ENCODE data around the gene JAK1. TPM values are rescaled to one million over a fixed set of nuclear protein-coding genes. Genes with fewer than 3 reads are reported as not detected.

Gene JAK1
- total RNA-seq, 4 donors from 2014 or later: 121 to 241 (median 165) TPM

DNA sequence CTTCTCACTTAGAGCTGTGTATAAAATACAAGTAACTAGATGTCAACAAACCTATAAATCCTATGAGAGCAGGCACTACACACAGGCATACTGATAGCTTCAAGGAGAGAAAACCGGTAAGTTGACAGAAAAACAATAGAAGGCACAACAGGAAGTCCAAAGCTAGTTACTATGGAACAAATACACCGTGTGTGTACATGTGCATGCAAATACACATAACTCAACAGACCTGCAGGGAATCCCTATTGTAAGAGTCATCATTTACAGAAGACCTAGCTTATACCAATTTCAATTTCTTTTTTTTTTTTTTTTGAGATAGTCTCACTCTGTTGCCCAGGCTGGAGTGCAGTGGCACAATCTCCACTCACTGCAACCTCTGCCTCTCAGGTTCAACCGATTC, 26.3 kb downstream of the JAK1 start:
- H3K4me1 ChIP-seq: peaks cover 63 to 92% of the 10 kb centered on the region in 2 donors
- H3K27ac ChIP-seq: peak overlapping the region in 3 of 4 donors; percentile 10 to 83 (median 83)
- in situ Hi-C loops (cut with MboI; ENCODE audit: low sequenced_read_pairs in 4 of 4): no loop called here
- no peaks in the 10 kb centered on the region for H3K27me3 ChIP-seq
- intact Hi-C loops (cut with DNase I; ENCODE audit: low total_unique reads): no loop called here
- TF ChIP-seq POLR2A (IDR thresholded peaks at IDR 0.05): no peak
- no peak for TF ChIP-seq CTCF (IDR thresholded peaks at IDR 0.05 in 4 of 5, conservative IDR thresholded peaks at IDR 0.05 in 1 of 5)
- no peaks in the 10 kb centered on the region for H3K36me3 ChIP-seq
- ATAC-seq (no peak), DNase-seq (no peak)
- H3K9me3 ChIP-seq: no peaks in the 10 kb centered on the region
- H3K4me3 ChIP-seq: no peak overlapping the region

- H3K4me3 ChIP-seq: no peak overlapping the region
- intact Hi-C loops (cut with DNase I; ENCODE audit: low total_unique reads): no loop called here
- peak overlapping the region; percentile 81 to 87 (median 82) for H3K27ac ChIP-seq
- no peaks in the 10 kb centered on the region for H3K27me3 ChIP-seq
- no peaks in the 10 kb centered on the region for H3K9me3 ChIP-seq
- H3K4me1 ChIP-seq: peaks cover 65 to 94% of the 10 kb centered on the region in 2 donors
- no peak for DNase-seq
- no peak for ATAC-seq
- in situ Hi-C loops (cut with MboI; ENCODE audit: low sequenced_read_pairs in 4 of 4): no loop called here
- TF ChIP-seq POLR2A (IDR thresholded peaks at IDR 0.05) (no peak), CTCF (IDR thresholded peaks at IDR 0.05 in 4 of 5, conservative IDR thresholded peaks at IDR 0.05 in 1 of 5) (no peak)
- no peaks in the 10 kb centered on the region for H3K36me3 ChIP-seq
Measured at GRCh38 chr1:64938991-64939390, 27.4 kb downstream of the JAK1 start.

DNA sequence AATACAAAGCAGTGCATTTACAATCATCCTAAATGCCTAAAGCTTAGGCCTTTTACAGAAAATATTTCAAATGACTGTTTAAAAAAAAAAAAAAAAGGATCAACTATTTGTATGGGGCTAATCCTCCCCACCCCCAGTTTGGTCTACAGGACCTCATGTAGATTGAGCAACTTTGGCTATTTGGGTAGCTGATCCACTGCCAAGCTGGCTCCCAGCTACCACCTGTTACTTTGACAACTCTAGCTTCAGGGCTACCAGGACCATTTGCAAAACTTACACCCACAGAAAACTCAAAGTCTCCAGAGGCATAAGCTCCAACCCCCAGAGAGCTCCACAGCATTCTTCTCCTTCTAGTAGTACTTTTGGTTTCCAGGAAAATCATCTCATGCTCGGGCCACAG, 29.4 kb downstream of the JAK1 start:
- no peaks in the 10 kb centered on the region for H3K36me3 ChIP-seq
- no peak overlapping the region for H3K4me3 ChIP-seq
- in situ Hi-C loops (cut with MboI; ENCODE audit: low sequenced_read_pairs in 4 of 4) (no loop called here), intact Hi-C loops (cut with DNase I; ENCODE audit: low total_unique reads) (no loop called here)
- H3K9me3 ChIP-seq: no peaks in the 10 kb centered on the region
- H3K27ac ChIP-seq: peak overlapping the region; percentile 81 to 87 (median 82)
- DNase-seq (peak; percentile 64 to 90), ATAC-seq (peak; percentile 67 to 69)
- no peak for TF ChIP-seq CTCF (IDR thresholded peaks at IDR 0.05 in 4 of 5, conservative IDR thresholded peaks at IDR 0.05 in 1 of 5)
- no peaks in the 10 kb centered on the region for H3K27me3 ChIP-seq
- peaks cover 69 to 95% of the 10 kb centered on the region in 2 donors for H3K4me1 ChIP-seq

DNA sequence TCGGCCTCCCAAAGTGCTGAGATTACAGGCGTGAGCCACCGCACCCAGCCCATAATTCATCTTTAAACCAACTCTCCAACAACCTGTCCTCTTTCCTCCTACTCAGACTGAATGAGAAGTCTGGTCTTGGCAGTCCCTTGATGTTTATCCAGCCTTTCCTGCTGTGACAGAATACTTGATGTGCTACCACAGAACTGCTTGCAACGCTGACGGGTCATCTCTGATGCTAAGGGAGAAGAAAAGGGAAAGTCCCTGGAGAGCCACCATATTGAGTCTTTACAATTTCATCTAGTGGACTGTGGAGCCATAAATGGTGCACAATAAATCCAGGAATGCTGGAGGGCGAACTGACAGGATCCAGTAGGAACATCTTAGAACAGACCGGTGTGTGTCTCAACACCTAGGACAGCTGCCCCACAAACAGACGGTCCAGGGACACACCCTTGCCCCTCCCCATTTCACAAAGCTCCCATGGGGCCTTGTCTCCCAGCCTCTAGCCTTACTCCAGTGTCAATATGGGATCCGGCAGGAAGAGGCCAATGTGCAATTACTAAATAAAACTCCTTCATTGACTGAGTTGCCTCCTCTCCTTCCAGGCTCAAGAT, 30.7 kb downstream of the JAK1 start:
- peak; percentile 26 to 47 for ATAC-seq
- H3K36me3 ChIP-seq: no peaks in the 10 kb centered on the region
- no peaks in the 10 kb centered on the region for H3K27me3 ChIP-seq
- H3K27ac ChIP-seq: peak overlapping the region; percentile 81 to 87 (median 82)
- peaks cover 68 to 83% of the 10 kb centered on the region in 2 donors for H3K4me1 ChIP-seq
- peak; percentile 61 to 84 for DNase-seq
- in situ Hi-C loops (cut with MboI; ENCODE audit: low sequenced_read_pairs in 4 of 4) (no loop called here), intact Hi-C loops (cut with DNase I; ENCODE audit: low total_unique reads) (no loop called here)
- no peak overlapping the region for H3K4me3 ChIP-seq
- no peaks in the 10 kb centered on the region for H3K9me3 ChIP-seq
- TF ChIP-seq POLR2A (IDR thresholded peaks at IDR 0.05) (no peak), CTCF (IDR thresholded peaks at IDR 0.05 in 4 of 5, conservative IDR thresholded peaks at IDR 0.05 in 1 of 5) (no peak)

- ATAC-seq (no peak), DNase-seq (no peak)
- peak overlapping the region; percentile 81 to 87 (median 82) for H3K27ac ChIP-seq
- H3K9me3 ChIP-seq: no peaks in the 10 kb centered on the region
- in situ Hi-C loops (cut with MboI; ENCODE audit: low sequenced_read_pairs in 4 of 4): no loop called here
- peaks cover 68 to 75% of the 10 kb centered on the region in 2 donors for H3K4me1 ChIP-seq
- no peaks in the 10 kb centered on the region for H3K36me3 ChIP-seq
- intact Hi-C loops (cut with DNase I; ENCODE audit: low total_unique reads): loop anchor here (1.0 kb wide), 1 partner anchor 30 kb away; no protein-coding TSS in a partner anchor
- H3K27me3 ChIP-seq: no peaks in the 10 kb centered on the region
- no peak overlapping the region for H3K4me3 ChIP-seq
- TF ChIP-seq CTCF (IDR thresholded peaks at IDR 0.05 in 4 of 5, conservative IDR thresholded peaks at IDR 0.05 in 1 of 5): no peak
- TF ChIP-seq POLR2A (IDR thresholded peaks at IDR 0.05): no peak
Measured at GRCh38 chr1:64934878-64935275, 31.5 kb downstream of the JAK1 start.

All from gastrocnemius medialis (tissue), 4 donors.